ENCODE measurements around the gene RXRA. TPM values are rescaled to one million over a fixed set of nuclear protein-coding genes. Genes with fewer than 3 reads are reported as not detected.

RXRA gene
- total RNA-seq, 1 donor = 11.2 TPM

DNA sequence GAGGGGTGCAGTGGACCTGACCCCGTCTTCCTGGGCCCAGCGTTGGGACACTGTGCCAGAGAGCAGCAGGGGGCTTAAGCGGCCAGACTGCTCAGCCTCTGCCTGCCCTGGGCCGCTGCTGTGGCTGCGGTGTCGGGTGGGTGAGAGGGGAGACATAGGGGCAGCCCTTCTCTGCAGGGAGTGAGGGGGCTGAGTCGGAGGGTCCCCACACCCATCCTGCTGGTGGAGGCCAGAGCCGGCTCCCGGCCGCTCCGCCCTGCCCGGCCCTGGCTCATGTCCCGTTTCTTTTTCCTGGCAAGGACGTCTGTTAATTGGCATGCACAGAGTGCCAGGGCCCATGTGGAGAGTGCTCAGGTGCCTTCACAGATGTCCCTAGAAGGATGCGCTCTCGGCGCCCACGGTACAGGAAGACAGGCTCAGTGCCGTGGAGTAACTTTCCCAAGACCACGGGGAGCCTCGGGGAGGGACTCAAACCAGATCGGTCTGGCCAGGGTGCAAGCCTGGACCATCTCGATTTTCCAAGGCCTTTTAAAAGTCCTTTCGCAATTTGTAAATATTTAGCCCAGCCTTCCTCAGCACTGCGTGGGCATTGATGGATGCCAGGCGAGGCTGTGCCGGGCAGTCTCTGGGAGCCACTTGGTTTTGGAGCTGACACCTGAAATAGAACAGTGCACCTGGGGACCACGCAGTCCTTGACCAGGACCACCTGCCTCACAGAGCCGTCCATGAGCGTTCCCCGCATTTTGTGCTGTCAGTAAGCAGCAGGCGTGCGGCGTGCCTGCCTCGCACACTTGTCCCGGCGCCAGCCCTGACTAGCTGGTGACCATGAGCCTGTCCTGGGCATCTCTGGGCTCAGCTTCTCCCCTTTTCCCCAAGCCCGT is 60.9 kb downstream of the RXRA start:
- Histone ChIP-seq H3K4me3 (ENCODE audit: low read length) (no peak overlapping the region), H3K9me3 (ENCODE audit: low read depth, low read length) (no peaks in the 10 kb centered on the region), H3K27me3 (ENCODE audit: insufficient read depth, low read length) (no peaks in the 10 kb centered on the region), H3K4me1 (ENCODE audit: insufficient read depth, low read length) (peaks cover 91% of the 10 kb centered on the region)

DNA sequence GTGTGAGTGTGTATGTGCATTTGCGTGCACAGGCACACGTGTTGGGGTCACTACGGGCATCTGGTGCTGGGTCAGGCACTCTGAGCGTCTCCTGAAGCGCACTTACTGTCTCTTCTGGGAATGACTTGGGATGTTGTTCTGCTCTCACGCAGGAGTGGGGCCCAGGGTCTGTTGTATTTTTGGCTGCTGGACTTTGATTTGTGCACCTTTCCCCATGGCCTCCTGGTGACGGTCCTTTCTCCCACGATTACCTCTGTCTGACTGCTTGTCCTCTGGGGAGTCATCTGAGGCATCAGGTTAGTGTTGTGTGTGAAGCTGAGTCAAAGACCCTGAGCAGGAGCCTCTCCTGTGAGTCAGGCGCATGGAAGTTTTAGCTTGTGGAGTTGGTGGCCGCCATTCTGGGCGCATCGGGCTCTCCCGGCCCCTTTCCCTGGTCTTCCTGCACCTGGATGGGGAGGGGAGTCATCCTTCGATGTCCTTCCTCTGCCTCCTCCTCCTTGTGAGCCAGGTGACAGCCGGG is 62.1 kb downstream of the RXRA start:
- Histone ChIP-seq H3K4me1 (ENCODE audit: insufficient read depth, low read length) (peaks cover 91% of the 10 kb centered on the region), H3K9me3 (ENCODE audit: low read depth, low read length) (no peaks in the 10 kb centered on the region), H3K27me3 (ENCODE audit: insufficient read depth, low read length) (no peaks in the 10 kb centered on the region), H3K4me3 (ENCODE audit: low read length) (no peak overlapping the region)

GRCh38 chr9:134388976-134389375 is 62.7 kb downstream of the RXRA start:
- Histone ChIP-seq H3K27me3 (ENCODE audit: insufficient read depth, low read length) (no peaks in the 10 kb centered on the region), H3K9me3 (ENCODE audit: low read depth, low read length) (no peaks in the 10 kb centered on the region), H3K4me3 (ENCODE audit: low read length) (no peak overlapping the region), H3K4me1 (ENCODE audit: insufficient read depth, low read length) (peaks cover 91% of the 10 kb centered on the region)

GRCh38 chr9:134389642-134390041 is 63.4 kb downstream of the RXRA start:
- H3K4me1 ChIP-seq (ENCODE audit: insufficient read depth, low read length) = peaks cover 91% of the 10 kb centered on the region
- no peaks in the 10 kb centered on the region for H3K9me3 ChIP-seq (ENCODE audit: low read depth, low read length)
- no peak overlapping the region for H3K4me3 ChIP-seq (ENCODE audit: low read length)
- no peaks in the 10 kb centered on the region for H3K27me3 ChIP-seq (ENCODE audit: insufficient read depth, low read length)

- H3K9me3 ChIP-seq (ENCODE audit: low read depth, low read length) = no peaks in the 10 kb centered on the region
- no peak overlapping the region for H3K4me3 ChIP-seq (ENCODE audit: low read length)
- no peaks in the 10 kb centered on the region for H3K27me3 ChIP-seq (ENCODE audit: insufficient read depth, low read length)
- peaks cover 91% of the 10 kb centered on the region for H3K4me1 ChIP-seq (ENCODE audit: insufficient read depth, low read length)
Measured at GRCh38 chr9:134390537-134390936, 64.3 kb downstream of the RXRA start.

DNA sequence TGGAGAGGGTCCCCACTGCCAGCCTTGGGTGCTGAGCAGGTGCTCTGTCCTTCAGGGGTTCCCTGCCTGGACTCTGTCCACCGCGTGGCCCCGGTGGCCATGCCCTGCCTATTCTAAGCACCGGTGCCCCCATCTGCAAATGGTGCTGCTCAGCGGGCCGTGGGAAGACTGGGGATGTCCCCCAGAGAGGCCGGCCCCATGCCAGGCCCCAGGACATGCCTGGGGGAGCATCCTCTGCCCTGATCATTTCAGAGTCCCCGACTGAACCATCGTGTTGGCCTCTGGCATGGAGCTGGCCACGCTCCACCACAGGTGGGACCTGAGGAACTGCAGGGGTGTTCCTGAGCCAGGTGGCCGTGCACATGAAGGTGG is 64.7 kb downstream of the RXRA start:
- Histone ChIP-seq H3K4me3 (ENCODE audit: low read length) (no peak overlapping the region), H3K4me1 (ENCODE audit: insufficient read depth, low read length) (peaks cover 91% of the 10 kb centered on the region), H3K27me3 (ENCODE audit: insufficient read depth, low read length) (no peaks in the 10 kb centered on the region), H3K9me3 (ENCODE audit: low read depth, low read length) (no peaks in the 10 kb centered on the region)

DNA sequence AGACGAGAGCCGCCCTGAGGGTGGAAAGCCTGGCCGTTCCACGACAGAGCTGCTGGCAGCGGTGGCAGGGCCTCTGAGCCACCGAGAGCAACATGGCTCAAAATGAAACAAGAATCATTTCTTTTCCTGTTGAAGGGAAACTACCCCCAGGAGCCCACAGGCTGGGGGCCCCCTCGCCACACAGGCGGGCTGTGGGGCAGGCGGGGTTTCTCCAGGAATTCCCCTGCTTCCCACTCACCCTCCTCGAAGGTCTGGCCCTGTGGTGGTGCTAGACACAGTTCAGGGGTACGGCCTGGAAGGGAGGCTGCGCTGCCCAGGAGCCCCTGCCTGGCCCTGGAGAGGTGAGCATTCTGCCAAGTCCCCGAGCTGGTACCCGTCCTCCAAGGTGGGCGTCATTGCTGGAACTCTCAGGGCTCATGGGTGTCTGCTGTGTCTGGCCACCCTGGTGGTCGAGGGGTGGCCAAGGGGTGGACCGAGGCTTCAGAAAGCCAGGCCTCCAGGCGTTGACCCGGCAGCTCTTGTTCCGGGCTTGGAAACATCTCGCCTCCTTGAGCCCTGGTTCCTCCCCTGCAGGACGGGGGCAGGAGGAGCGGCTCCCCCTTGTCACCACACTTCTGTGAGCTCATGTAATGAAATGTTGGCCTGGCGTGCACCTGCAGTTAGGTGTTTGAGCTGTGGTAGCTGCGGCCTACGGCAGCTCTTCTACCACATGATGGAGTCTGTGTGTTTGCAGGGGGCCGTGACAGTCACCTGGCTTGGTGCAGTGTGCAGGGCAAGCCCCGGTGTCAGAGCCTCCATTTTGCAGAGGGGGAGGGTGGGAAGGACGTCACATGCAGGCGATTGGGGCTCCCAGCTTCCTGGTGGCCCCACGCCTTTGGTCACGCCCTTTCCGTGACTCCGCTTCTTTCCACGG is 65.3 kb downstream of the RXRA start:
- Histone ChIP-seq H3K9me3 (ENCODE audit: low read depth, low read length) (no peaks in the 10 kb centered on the region), H3K27me3 (ENCODE audit: insufficient read depth, low read length) (no peaks in the 10 kb centered on the region), H3K4me3 (ENCODE audit: low read length) (no peak overlapping the region), H3K4me1 (ENCODE audit: insufficient read depth, low read length) (peaks cover 91% of the 10 kb centered on the region)

DNA sequence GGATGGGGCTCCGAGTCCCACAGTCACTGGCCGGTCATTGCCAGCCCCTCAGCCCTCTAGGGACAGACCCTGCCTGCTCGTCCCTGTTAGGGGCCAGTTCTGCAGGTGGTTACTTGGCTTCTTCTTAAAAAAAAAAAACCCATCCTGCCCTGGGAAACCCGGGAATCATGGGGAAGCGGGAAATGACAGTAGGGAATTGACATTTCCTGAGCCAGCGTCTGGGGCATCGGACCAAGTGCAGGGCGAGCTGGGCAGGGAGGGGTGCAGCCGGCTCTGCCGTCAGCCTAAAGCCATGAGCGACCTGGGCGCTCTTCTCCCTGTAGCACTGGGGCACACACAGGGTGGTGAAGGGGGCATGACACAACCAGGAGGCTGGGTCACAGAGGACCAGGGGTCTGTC is 66.6 kb downstream of the RXRA start:
- peaks cover 98% of the 10 kb centered on the region for H3K4me1 ChIP-seq (ENCODE audit: insufficient read depth, low read length)
- no peak overlapping the region for H3K4me3 ChIP-seq (ENCODE audit: low read length)
- no peaks in the 10 kb centered on the region for H3K27me3 ChIP-seq (ENCODE audit: insufficient read depth, low read length)
- H3K9me3 ChIP-seq (ENCODE audit: low read depth, low read length) = no peaks in the 10 kb centered on the region

- H3K9me3 ChIP-seq (ENCODE audit: low read depth, low read length) = no peaks in the 10 kb centered on the region
- H3K27me3 ChIP-seq (ENCODE audit: insufficient read depth, low read length) = no peaks in the 10 kb centered on the region
- no peak overlapping the region for H3K4me3 ChIP-seq (ENCODE audit: low read length)
- H3K4me1 ChIP-seq (ENCODE audit: insufficient read depth, low read length) = peaks cover 99% of the 10 kb centered on the region
Measured at GRCh38 chr9:134393582-134394280, 67.5 kb downstream of the RXRA start.

DNA sequence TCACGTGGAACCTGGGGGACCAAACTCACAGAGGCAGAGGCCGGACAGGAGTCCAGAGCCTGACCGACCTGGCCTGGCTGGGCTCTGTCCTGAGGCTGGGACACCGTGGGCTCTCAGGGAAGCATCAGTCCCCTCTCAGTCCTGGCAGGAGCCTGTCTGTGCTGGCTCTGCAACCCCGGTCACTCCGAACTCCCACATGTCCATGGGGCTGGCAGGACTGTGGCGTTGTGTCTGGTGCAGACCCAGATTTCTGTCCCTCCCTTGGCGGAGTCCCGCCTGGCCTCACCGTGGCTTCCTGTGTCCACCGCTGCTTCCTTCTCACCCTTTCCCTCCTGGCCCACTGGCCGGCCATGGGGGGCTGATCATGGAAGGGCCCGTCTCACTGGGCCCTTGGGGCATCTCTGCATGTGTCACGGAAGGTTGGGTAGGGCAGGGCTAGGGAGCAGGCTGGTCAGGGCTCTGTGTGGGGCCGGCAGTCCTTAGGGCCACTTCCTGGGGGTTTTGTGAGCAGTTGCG is 68.8 kb downstream of the RXRA start:
- Histone ChIP-seq H3K9me3 (ENCODE audit: low read depth, low read length) (no peaks in the 10 kb centered on the region), H3K27me3 (ENCODE audit: insufficient read depth, low read length) (no peaks in the 10 kb centered on the region), H3K4me3 (ENCODE audit: low read length) (no peak overlapping the region), H3K4me1 (ENCODE audit: insufficient read depth, low read length) (peaks cover 99% of the 10 kb centered on the region)

GRCh38 chr9:134395737-134396257 is 69.5 kb downstream of the RXRA start:
- H3K9me3 ChIP-seq (ENCODE audit: low read depth, low read length) = no peaks in the 10 kb centered on the region
- H3K4me3 ChIP-seq (ENCODE audit: low read length) = peak overlapping the region; percentile 26
- peaks cover 99% of the 10 kb centered on the region for H3K4me1 ChIP-seq (ENCODE audit: insufficient read depth, low read length)

GRCh38 chr9:134396258-134396742 is 70.0 kb downstream of the RXRA start:
- peaks cover 97% of the 10 kb centered on the region for H3K4me1 ChIP-seq (ENCODE audit: insufficient read depth, low read length)
- no peaks in the 10 kb centered on the region for H3K27me3 ChIP-seq (ENCODE audit: insufficient read depth, low read length)
- H3K9me3 ChIP-seq (ENCODE audit: low read depth, low read length) = no peaks in the 10 kb centered on the region
- H3K4me3 ChIP-seq (ENCODE audit: low read length) = peak overlapping the region; percentile 26

More at GRCh38 chr9:134395737-134396257, 69.5 kb downstream of the RXRA start:
- no peaks in the 10 kb centered on the region for H3K27me3 ChIP-seq (ENCODE audit: insufficient read depth, low read length)

GRCh38 chr9:134396825-134397224 is 70.6 kb downstream of the RXRA start:
- no peaks in the 10 kb centered on the region for H3K27me3 ChIP-seq (ENCODE audit: insufficient read depth, low read length)
- H3K4me1 ChIP-seq (ENCODE audit: insufficient read depth, low read length) = peaks cover 96% of the 10 kb centered on the region
- peak overlapping the region; percentile 26 for H3K4me3 ChIP-seq (ENCODE audit: low read length)
- H3K9me3 ChIP-seq (ENCODE audit: low read depth, low read length) = no peaks in the 10 kb centered on the region

DNA sequence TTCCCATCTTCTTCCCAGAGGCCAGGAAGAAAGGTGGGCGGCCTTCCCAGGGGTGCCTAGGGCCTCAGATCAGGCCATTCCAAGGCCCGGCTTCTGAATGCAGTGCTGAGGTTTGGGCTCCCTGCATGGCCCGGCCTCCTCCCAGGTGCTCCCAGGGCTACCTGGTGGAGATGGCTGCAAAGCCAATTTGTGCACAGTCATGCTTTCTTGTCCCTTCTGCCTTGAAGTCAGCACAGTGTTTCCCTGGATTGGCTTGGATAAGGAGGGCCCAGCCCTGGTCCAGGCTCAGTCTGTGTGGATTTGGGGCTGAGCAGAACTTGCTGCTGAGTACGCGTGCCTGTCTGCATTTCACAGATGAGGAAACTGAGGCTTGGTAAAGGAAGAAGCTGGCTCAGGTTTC is 72.5 kb downstream of the RXRA start:
- no peak overlapping the region for H3K4me3 ChIP-seq (ENCODE audit: low read length)
- H3K9me3 ChIP-seq (ENCODE audit: low read depth, low read length) = no peaks in the 10 kb centered on the region
- H3K4me1 ChIP-seq (ENCODE audit: insufficient read depth, low read length) = peaks cover 97% of the 10 kb centered on the region
- H3K27me3 ChIP-seq (ENCODE audit: insufficient read depth, low read length) = no peaks in the 10 kb centered on the region

Measured in mononuclear cell (primary cell).